CD4-positive, alpha-beta T cell treated with Interleukin-15 for 4 hours (primary cell): ENCODE results near the gene QPCT.
"Not testable (repeated sequence)": the region's sequence is repeated elsewhere in the genome, so short reads cannot be mapped to it uniquely, and the experiment has no call there.

Experiments used
- DNase-seq: peaks from one replicate; pipeline ENCODE4 v3.0.0-alpha.2; 2020; ENCODE audit warnings: low spot score

The QPCT gene

DNA sequence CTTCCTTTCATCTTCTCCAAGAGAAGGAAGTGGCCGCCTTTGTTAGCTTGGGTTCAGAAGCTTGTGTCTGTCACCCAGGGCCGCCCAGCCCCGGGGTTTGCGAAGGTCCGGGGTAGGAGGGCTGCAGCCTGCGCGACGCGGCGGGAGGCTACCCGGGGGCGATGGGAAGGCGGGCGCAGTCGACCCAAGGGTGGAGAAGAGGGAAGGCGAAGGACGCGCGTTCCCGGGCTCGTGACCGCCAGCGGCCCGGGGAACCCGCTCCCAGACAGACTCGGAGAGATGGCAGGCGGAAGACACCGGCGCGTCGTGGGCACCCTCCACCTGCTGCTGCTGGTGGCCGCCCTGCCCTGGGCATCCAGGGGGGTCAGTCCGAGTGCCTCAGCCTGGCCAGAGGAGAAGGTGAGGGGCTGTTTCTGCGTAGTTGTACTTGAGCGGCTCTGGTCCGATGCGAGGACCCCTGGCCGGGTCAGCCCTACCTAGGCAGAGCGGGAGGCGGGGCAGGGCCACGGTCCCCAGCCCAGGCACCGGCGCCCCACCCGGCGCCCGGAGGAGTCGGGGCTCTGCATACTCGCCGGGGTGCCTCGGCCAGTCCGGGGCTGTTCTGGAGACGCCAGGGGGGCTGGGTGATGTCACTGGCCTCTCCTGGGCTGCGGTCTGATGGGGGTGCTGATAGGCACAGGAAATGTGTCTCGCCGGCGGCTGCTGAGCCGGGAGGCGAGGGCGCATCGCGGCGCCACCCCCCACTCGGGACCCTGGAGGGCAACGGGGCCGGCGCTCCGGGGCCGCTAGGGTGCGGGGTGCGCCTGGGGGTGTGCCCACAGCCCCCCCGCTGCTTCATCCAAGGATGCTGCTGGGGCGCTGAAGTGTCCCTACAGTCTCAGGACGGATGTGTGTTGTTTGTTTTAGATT is at the start of gene QPCT:
Gene QPCT (plus strand): TSS at position 178 of the 909 bp plus-strand sequence. CDS start 102 bp downstream, at position 280.
- peak; percentile 78 for DNase-seq

- DNase-seq: not testable (repeated sequence)
Measured at GRCh38 chr2:37294858-37295257, 49.6 kb upstream of the QPCT start.

GRCh38 chr2:37295469-37296073 is 48.9 kb upstream of the QPCT start:
- DNase-seq: no peak

- no peak for DNase-seq
Measured at GRCh38 chr2:37297632-37298031, 46.8 kb upstream of the QPCT start.

DNA sequence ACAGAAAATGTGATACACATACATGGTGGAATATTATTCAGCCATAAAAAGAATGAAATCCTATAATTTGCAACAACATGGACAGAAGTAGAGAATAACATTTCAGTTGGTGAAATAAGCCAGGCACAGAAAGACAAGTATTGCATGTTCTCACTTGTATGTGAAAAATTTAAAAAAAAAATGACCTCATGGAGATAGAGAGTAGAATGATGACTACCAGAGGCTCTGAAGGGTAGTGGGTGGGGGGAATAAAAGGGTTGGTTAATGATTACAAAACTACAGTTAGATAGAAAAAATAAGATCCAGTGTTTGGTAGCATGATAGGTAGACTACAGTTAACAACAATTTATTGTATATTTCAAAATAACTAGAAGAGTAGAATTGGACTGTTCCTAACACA is 44.3 kb upstream of the QPCT start:
- no peak for DNase-seq

DNA sequence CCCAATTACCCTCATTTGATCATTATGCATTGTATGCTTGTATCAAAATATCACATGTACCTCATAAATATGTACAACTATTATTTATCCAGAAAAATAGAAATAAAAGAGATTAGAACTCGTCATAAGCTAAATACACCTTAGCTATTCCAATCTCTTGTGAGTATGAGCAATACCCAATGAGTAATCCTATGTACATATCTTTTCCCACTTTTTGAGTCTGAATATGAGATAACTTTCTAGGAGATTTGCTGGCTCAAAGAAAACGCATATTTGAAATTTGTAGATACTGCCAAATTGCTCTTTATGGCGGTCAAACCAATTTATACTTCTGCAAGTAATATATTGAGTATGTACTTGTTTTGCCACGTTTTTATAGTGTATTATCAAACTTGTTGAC is 43.9 kb upstream of the QPCT start:
- DNase-seq: no peak

- no peak for DNase-seq
Measured at GRCh38 chr2:37301408-37301807, 43.0 kb upstream of the QPCT start.

- no peak for DNase-seq
Measured at GRCh38 chr2:37302701-37303252, 41.7 kb upstream of the QPCT start.

DNA sequence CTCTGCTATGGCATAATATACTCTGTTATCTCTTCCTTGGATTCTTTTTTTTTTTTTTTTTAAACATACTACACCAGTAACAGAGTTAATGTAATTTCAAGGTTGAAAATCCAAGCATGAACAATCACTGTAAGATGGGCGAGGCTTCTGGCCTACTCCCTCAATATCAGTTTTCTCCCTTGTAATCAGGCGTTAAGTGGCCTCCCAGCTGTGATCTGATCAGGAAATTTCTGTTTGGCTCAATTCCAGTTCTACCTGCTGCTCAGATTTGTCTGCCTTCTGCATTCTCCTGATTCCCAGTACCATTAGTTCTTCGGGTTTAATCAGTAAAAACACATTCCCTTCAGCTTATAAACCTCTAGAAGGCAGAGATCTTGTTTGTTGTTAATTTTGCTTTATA is 38.4 kb upstream of the QPCT start:
- no peak for DNase-seq

DNA sequence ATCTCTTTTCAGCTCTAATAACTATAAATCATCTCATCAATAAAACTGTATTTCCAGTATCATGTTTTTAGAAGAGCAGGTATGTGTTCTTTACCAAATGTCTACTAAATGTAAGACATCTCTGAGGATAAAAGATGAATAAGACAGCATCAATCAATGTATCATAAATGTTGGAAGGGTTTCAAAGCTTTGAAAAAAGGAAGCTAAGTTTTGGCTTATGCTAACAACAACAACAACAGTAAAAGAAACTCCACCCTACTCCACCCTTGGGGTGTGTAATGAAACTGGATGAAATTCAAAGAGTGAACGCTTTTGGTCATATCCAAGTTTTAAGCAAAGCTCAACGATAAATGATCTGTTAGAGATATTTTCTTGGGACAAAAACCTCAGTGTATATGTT is 36.9 kb upstream of the QPCT start:
- no peak for DNase-seq

DNA sequence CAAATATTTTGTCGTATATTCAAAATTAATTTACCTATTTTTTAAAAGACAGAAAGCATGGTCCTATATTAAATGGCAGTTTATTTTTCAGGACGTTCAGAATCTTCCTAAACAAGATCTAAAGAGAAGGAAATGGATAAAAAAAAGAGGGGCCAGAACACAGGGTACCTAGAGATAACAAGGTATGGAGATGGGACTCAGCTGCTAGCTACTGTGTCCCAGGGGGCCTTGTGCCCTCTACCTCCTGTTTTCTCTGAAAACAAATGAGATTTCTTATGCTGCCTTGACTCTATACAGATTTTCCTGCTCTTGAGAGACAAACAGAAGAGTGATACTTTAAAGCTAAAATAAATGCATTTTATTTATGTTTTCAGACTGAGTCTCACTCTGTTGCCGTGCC is 29.1 kb upstream of the QPCT start:
- DNase-seq: no peak

DNA sequence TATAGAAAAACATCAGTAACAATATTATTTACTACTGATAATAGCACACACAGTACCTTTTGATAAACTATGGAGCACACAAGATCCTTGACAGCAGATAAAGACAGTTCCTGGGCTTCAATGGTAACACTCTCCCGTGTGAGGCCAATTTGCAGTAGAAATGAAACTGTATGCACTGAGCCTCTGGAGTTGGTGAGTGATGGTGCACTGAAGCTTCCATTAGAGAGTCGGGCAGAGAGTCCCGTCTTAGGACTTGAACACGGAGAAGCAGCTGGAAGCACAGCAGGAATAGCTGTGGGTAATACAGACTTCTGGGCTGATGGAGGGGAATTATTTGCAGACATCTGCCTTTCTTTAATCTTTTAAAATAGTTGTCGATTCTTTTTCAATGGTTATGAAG is 28.2 kb upstream of the QPCT start:
- no peak for DNase-seq

GRCh38 chr2:37317746-37318145 is 26.7 kb upstream of the QPCT start:
- DNase-seq: no peak

DNA sequence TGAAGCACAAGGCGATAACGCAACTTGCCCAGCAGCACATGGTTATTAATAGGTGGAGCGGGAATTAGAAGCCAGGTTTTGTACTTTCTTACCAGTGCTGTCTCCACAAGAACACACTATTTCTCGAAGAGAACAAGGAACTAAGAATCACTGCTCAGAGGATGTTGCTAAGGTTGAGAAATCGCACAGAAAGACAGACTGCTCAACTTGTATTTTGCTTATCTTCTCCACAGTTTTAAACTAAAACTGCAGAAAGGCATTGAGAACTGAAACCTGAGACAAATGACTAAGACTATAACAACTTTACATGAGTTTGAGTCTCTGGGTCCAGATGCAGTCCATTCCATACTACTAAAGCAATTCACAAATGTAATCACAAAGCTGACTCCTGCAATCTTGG is 26.0 kb upstream of the QPCT start:
- DNase-seq: no peak

GRCh38 chr2:37319754-37320609 is 24.4 kb upstream of the QPCT start:
- DNase-seq: no peak

- DNase-seq: no peak
Measured at GRCh38 chr2:37321029-37321682, 23.3 kb upstream of the QPCT start.

- DNase-seq: no peak
Measured at GRCh38 chr2:37322368-37322767, 22.1 kb upstream of the QPCT start.

DNA sequence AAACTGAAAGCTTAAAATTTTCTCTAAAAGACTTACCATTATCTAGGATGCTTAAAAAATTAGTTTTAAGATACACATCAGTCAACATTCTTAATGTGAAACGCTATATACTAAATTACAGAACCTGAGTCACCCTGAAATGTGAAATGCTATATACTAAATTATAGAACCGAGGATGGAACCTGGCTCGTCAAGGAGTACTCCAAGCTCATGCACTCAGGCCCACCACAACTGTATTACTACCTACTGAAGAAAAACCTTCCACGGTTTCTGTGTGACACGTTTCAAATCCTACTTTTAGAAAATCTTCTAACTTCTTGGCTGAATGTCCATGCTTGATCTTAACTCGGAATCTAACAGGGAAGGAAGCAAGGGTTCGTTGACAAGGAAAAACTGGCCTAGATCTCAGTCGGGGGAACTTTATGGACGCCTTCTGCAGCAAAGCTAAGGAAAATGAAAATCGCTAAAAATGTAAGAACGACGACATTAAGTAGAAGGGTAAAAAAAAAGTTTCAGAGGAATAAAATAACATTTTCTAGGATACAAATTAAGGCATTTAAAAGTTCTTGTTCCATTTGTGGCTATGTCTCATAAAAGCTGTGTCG is 21.2 kb upstream of the QPCT start:
- DNase-seq: no peak

DNA sequence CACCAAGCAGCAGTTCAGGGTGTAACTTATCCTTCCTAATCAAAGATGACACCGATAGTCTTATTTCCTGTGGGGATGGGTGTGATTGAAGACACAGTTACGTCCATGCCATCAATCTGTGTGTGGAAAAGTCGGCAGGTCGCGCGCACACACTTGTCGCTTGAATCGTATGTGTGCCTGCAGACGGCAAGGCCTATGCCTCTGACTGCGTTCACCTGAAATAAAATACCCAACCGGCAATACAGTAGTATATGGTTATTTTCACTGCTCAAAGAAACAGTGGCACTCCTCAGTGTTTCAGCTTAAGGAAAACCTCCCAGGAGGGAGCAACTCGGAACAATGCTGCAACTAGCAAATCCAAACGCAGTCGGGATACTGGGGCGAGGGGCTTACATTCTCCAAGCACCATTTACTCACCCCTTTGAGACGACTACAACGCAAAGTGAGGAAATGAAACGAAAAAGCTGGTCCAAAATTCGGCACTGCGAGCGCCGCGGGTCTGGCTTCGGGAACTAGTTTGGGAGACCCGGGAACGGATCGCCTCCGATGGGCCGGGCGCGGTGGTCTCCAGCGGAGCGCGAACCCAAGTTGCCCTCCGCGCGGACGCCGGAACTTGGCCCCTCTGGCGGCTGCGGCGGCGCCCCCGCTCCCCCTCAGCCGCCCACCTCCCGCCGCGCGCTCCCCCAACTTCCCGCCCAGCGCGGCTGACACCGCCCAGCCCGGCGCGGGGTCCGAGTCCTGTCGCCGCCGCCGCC is 20.5 kb upstream of the QPCT start:
- DNase-seq: peak; percentile 33

- DNase-seq: peak; percentile 74
Measured at GRCh38 chr2:37324536-37324785, 20.0 kb upstream of the QPCT start.
